AG04450 (cell line): Measurements from ENCODE around the gene PAIP2B. TPM values are rescaled to one million over a fixed set of nuclear protein-coding genes. Genes with fewer than 3 reads are reported as not detected.

Experiments
- CTCF ChIA-PET: fragments of 300-600, 350-600 bp; formaldehyde crosslinking; extraction: SDS; loops from one replicate; lab custom pipeline; 2022; ENCODE audit warnings: antibody characterized with exemption, inconsistent platforms; lab: Charles Lee
- POLR2A ChIA-PET: fragments of 350-600 bp; formaldehyde crosslinking; extraction: SDS; loops from one replicate; lab custom pipeline; 2021; ENCODE audit warnings: antibody characterized with exemption, inconsistent platforms; lab: Yijun Ruan, JAX
- DNase-seq: peaks from one replicate; pipeline ENCODE4 v3.0.0-alpha.2; 2011; ENCODE audit warnings: low read depth, low spot score
- H3K27ac ChIP-seq: one replicate; pipeline ENCODE4 v1.5.1; 2012; ENCODE audit warnings: low read depth, low read length, control low read depth
- H3K27me3 ChIP-seq: one replicate; pipeline ENCODE4 v1.6.0; 2012; ENCODE audit warnings: low read length; ENCODE audit not compliant: control insufficient read depth, insufficient read depth
- H3K4me3 ChIP-seq: 2 replicates; pipeline ENCODE4 v1.5.1; 2011; ENCODE audit warnings: mild to moderate bottlenecking, low read depth, low read length, control low read depth
- H3K9me3 ChIP-seq: 2 replicates; pipeline ENCODE4 v1.5.1; 2012; ENCODE audit warnings: low read length; ENCODE audit not compliant: control insufficient read depth, insufficient read depth
- polyA plus RNA-seq: library from polyadenylated mRNA; depleted of rRNA; stranded (reverse); fragments of >200 nt; gene quantifications from 2 replicates; pipeline ENCODE4 v1.2.3, GENCODE V29; 2011
- TF ChIP-seq, protein P1 (sequence below): IDR thresholded peaks from 2 replicates; pipeline ENCODE4 v1.5.1; 2011; ENCODE audit warnings: low read depth, low read length, control low read depth, inconsistent platforms

PAIP2B gene
- polyA plus RNA-seq, 1 experiment, result 0.24 TPM

GRCh38 chr2:71256421-71256820 is 29.5 kb upstream of the PAIP2B start:
- TF ChIP-seq, protein P1, sequence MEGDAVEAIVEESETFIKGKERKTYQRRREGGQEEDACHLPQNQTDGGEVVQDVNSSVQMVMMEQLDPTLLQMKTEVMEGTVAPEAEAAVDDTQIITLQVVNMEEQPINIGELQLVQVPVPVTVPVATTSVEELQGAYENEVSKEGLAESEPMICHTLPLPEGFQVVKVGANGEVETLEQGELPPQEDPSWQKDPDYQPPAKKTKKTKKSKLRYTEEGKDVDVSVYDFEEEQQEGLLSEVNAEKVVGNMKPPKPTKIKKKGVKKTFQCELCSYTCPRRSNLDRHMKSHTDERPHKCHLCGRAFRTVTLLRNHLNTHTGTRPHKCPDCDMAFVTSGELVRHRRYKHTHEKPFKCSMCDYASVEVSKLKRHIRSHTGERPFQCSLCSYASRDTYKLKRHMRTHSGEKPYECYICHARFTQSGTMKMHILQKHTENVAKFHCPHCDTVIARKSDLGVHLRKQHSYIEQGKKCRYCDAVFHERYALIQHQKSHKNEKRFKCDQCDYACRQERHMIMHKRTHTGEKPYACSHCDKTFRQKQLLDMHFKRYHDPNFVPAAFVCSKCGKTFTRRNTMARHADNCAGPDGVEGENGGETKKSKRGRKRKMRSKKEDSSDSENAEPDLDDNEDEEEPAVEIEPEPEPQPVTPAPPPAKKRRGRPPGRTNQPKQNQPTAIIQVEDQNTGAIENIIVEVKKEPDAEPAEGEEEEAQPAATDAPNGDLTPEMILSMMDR, result no peak
- Histone ChIP-seq H3K4me3 (no peak overlapping the region), H3K27ac (no peak overlapping the region), H3K9me3 (no peaks in the 10 kb centered on the region), H3K27me3 (no peaks in the 10 kb centered on the region)
- no peak for DNase-seq
- ChIA-PET CTCF (no interaction called here), POLR2A (no interaction called here)

DNA sequence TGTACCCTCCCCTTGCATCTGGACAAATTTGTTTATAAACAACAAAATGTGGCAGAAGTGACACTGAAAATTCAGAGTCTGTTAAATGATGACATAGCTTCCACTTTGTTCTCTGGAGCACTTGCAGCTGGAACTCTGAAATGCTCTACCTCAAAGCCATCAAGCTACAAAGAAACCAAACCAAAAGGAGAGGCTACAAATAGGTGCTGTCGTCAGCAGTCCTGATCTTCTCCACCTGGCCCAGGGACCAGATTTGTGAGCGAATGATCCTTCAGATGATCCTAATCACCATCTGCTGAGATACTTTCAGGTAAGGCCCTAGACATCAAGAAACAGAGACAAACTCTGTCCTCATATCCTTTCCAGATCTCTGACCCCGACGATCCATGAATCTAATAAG is 27.9 kb upstream of the PAIP2B start:
- Histone ChIP-seq H3K9me3 (no peaks in the 10 kb centered on the region), H3K4me3 (no peak overlapping the region), H3K27ac (no peak overlapping the region), H3K27me3 (no peaks in the 10 kb centered on the region)
- TF ChIP-seq, protein P1, result no peak
- no peak for DNase-seq
- CTCF ChIA-PET, result no interaction called here
- POLR2A ChIA-PET, result no interaction called here

DNA sequence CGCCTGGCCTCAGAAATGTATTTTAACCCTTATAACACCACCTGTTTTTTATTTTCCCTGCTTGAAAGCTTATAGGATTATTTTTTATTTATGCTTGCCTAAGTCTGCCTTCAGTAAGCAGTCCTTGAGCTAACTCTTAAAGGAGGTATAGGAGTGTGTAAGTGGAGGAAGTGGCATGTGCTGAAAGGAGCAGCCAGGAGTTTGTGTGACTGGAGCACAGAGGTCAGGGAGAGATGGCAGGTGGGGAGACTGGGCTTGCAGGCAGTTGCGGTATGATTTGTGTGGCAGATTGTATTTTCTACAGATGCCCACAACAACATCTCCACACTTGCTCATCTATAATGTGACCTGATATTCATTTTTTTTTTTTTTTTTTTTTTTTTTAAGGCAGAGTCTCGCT is 27.2 kb upstream of the PAIP2B start:
- CTCF ChIA-PET, result no interaction called here
- no peak overlapping the region for H3K4me3 ChIP-seq
- TF ChIP-seq, protein P1, result no peak
- no peaks in the 10 kb centered on the region for H3K9me3 ChIP-seq
- no peak for DNase-seq
- no peak overlapping the region for H3K27ac ChIP-seq
- no peaks in the 10 kb centered on the region for H3K27me3 ChIP-seq
- POLR2A ChIA-PET, result no interaction called here

DNA sequence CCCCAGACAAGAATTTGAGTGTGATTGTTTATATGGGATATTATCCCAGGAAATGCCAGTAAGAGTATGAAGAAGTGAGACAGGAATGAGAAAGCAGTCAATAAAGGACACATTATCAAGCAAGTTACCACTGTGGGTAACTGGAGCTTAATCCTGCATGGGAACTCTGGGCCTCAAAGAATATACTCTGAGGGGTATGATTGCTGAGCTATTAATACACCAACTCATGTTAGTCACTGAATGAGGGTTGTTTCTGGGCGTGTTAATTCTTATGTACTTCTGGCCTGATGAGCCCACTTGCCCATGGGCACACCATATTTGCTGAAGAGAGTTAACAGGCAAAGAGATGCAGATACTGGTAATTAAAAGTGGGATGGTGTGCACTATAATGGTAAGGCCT is 26.6 kb upstream of the PAIP2B start:
- Histone ChIP-seq H3K4me3 (no peak overlapping the region), H3K27ac (no peak overlapping the region), H3K9me3 (no peaks in the 10 kb centered on the region), H3K27me3 (no peaks in the 10 kb centered on the region)
- ChIA-PET POLR2A (no interaction called here), CTCF (interaction anchor here (1.3 kb wide), 1 partner anchor 46 kb away, joined by 7 read pairs; no protein-coding TSS in a partner anchor)
- no peak for DNase-seq
- TF ChIP-seq, protein P1, result no peak

DNA sequence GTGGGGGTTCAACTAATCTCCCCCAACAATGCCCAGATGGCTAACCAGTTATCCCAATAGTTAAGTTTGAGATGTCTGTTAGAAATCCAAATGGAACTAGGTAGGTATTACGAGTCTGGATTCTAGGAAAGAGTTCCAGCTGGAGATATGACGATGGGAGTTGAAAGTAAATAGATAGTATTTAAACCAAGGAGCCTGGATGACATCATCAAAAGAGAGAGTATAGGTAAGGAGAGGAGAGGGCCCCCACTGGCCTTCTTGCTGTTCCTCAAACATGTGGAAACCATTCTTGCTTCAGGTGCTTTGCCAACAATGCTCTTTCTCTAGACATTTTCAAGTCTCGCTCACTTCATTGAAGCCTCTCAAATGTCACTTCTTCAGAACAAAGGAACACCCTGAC is 26.0 kb upstream of the PAIP2B start:
- Histone ChIP-seq H3K4me3 (no peak overlapping the region), H3K27ac (no peak overlapping the region), H3K27me3 (no peaks in the 10 kb centered on the region), H3K9me3 (no peaks in the 10 kb centered on the region)
- ChIA-PET POLR2A (no interaction called here), CTCF (interaction anchor here (1.3 kb wide), 1 partner anchor 47 kb away, joined by 7 read pairs; no protein-coding TSS in a partner anchor)
- TF ChIP-seq, protein P1, result no peak
- no peak for DNase-seq
